ENCODE measurements around the gene VPS35L. TPM values are rescaled to one million over a fixed set of nuclear protein-coding genes. Genes with fewer than 3 reads are reported as not detected.

The VPS35L gene
- 37.9 and 44.6 TPM in 2 replicates for total RNA-seq

GRCh38 chr16:19555186-19555937, at the start of gene VPS35L:
Gene VPS35L, plus strand, starts transcription at chr16:19555703. Its CDS starts 27 bp downstream, at chr16:19555730.

GRCh38 chr16:19521471-19522396, 33.8 kb upstream of the VPS35L start, which contains the start of gene GDE1:
Gene GDE1, minus strand, starts transcription at chr16:19522098. Its CDS starts 134 bp downstream, at chr16:19521964.

GRCh38 chr16:19523559-19524355, 31.7 kb upstream of the VPS35L start, which contains the start of gene CCP110:
Gene CCP110, plus strand, starts transcription at chr16:19523942. Its CDS starts 3,940 bp downstream, at chr16:19527882.

GRCh38 chr16:19717741-19718623, 162.5 kb downstream of the VPS35L start, which contains the start of the genes IQCK and KNOP1:
Gene IQCK, plus strand, starts transcription at chr16:19718271. Its CDS starts 36 bp downstream, at chr16:19718307.
Gene KNOP1, minus strand, starts transcription at chr16:19718227. Its CDS starts 3,192 bp downstream, at chr16:19715035.

Other genes starting within 250 kb of the VPS35L start
- gene TMC5, start 137.8 kb upstream of the VPS35L start, total RNA-seq: not detected in 2 replicates
- gene GDE1, start 33.6 kb upstream of the VPS35L start, total RNA-seq: 23.9 and 25.2 TPM in 2 replicates
- gene CCP110, start 31.8 kb upstream of the VPS35L start, total RNA-seq: 6.7 and 10.3 TPM in 2 replicates
- 8.9 and 9.7 TPM in 2 replicates for gene KNOP1, start 162.5 kb downstream of the VPS35L start, total RNA-seq
- 8.9 and 9.2 TPM in 2 replicates for gene IQCK, start 162.6 kb downstream of the VPS35L start, total RNA-seq